Liver (tissue), 9 donors: ENCODE results near the gene ENOPH1. TPM values are rescaled to one million over a fixed set of nuclear protein-coding genes. Genes with fewer than 3 reads are reported as not detected.

Experiments
- DNase-seq: peaks from one replicate; pipeline ENCODE4 v3.0.0-alpha.2; 2017; ENCODE audit warnings: low spot score
- H3K27ac ChIP-seq, 2 donors: one replicate each; pipeline ENCODE4 v1.7.0; 2013; ENCODE audit warnings: inconsistent platforms in 2 of 2, low read length in 2 of 2, control low read depth in 1 of 2, low read depth in 1 of 2, mild to moderate bottlenecking in 1 of 2
- H3K27me3 ChIP-seq, 4 donors: one replicate each; pipeline versions ENCODE4 v1.6.1 to v1.7.0; 2013; ENCODE audit warnings: low read length in 3 of 4, inconsistent platforms in 1 of 4, mild to moderate bottlenecking in 1 of 4, moderate library complexity in 1 of 4; ENCODE audit not compliant: control insufficient read depth in 4 of 4, insufficient read depth in 4 of 4
- H3K36me3 ChIP-seq, 4 donors: one replicate each; pipeline versions ENCODE4 v1.6.1 to v1.7.0; 2013; ENCODE audit warnings: low read length in 3 of 4, mild to moderate bottlenecking in 3 of 4, low read depth in 1 of 4, moderate library complexity in 1 of 4; ENCODE audit not compliant: control insufficient read depth in 4 of 4, insufficient read depth in 3 of 4
- H3K4me1 ChIP-seq, 4 donors: one replicate each; pipeline versions ENCODE4 v1.6.1 to v1.7.0; 2013; ENCODE audit warnings: low read length in 3 of 4, mild to moderate bottlenecking in 3 of 4, moderate library complexity in 1 of 4; ENCODE audit not compliant: control insufficient read depth in 4 of 4, insufficient read depth in 4 of 4
- H3K4me3 ChIP-seq, 3 donors: one replicate each; pipeline versions ENCODE4 v1.6.1 to v1.7.0; 2013; ENCODE audit warnings: low read length in 3 of 3, control low read depth in 1 of 3, low read depth in 1 of 3, mild to moderate bottlenecking in 1 of 3
- H3K9ac ChIP-seq, 2 donors: one replicate each; pipeline ENCODE4 v1.7.0; 2013; ENCODE audit warnings: low read length in 2 of 2, mild to moderate bottlenecking in 2 of 2, moderate library complexity in 2 of 2, control low read depth in 1 of 2, low read depth in 1 of 2
- H3K9me3 ChIP-seq, 4 donors: one replicate each; pipeline versions ENCODE4 v1.6.1 to v1.7.0; 2013; ENCODE audit warnings: low read length in 3 of 4; ENCODE audit not compliant: control insufficient read depth in 4 of 4
- EGR1 ChIP-seq, 2 donors: IDR thresholded peaks; 2 replicates each; pipeline ENCODE4 v1.6.1; 2016 to 2018; ENCODE audit warnings: antibody characterized with exemption in 2 of 2, low read depth in 2 of 2
- FOXA1 ChIP-seq: IDR thresholded peaks from 2 replicates; pipeline ENCODE4 v1.6.1; 2016; ENCODE audit warnings: antibody characterized with exemption
- FOXA2 ChIP-seq: IDR thresholded peaks from 2 replicates; pipeline ENCODE4 v1.6.1; 2016; ENCODE audit warnings: antibody characterized with exemption
- GABPA ChIP-seq, 2 donors: IDR thresholded peaks in 1 of 2; conservative IDR thresholded peaks in 1 of 2; 2 replicates each; pipeline ENCODE4 v1.6.1; 2016; ENCODE audit warnings: antibody characterized with exemption in 2 of 2, mild to moderate bottlenecking in 1 of 2, moderate library complexity in 1 of 2
- HNF4A ChIP-seq, 2 donors: conservative IDR thresholded peaks; 2 replicates each; pipeline ENCODE4 v1.6.1; 2016; ENCODE audit warnings: antibody characterized with exemption in 2 of 2, mild to moderate bottlenecking in 2 of 2
- HNF4G ChIP-seq: IDR thresholded peaks from 2 replicates; pipeline ENCODE4 v1.6.1; 2016; ENCODE audit warnings: antibody characterized with exemption
- JUND ChIP-seq, 2 donors: IDR thresholded peaks; 2 replicates each; pipeline ENCODE4 v1.6.1; 2016; ENCODE audit warnings: antibody characterized with exemption in 2 of 2
- NR2F2 ChIP-seq: IDR thresholded peaks from 2 replicates; pipeline ENCODE4 v1.6.1; 2016; ENCODE audit warnings: antibody characterized with exemption
- RAD21 ChIP-seq, 2 donors: IDR thresholded peaks; 2 replicates each; pipeline ENCODE4 v1.6.1; 2016; ENCODE audit warnings: antibody characterized with exemption in 2 of 2, mild to moderate bottlenecking in 2 of 2
- RXRA ChIP-seq, 2 donors: IDR thresholded peaks; 2 replicates each; pipeline ENCODE4 v1.6.1; 2017 to 2018; ENCODE audit warnings: antibody characterized with exemption in 2 of 2, mild to moderate bottlenecking in 1 of 2
- SP1 ChIP-seq: IDR thresholded peaks from 2 replicates; pipeline ENCODE4 v1.6.1; 2018; ENCODE audit warnings: antibody characterized with exemption, mild to moderate bottlenecking
- YY1 ChIP-seq: IDR thresholded peaks from 2 replicates; pipeline ENCODE4 v1.6.1; 2016; ENCODE audit warnings: antibody characterized with exemption, mild to moderate bottlenecking
- WGBS: extraction: QIAGEN DNeasy Blood & Tissue Kit; methylation state at CpG from one replicate; pipeline ENCODE4 v1.1.7; 2013; 5-methylcytosine and 5-hydroxymethylcytosine counted together
- polyA plus RNA-seq, 2 donors: library from polyadenylated mRNA; stranded (reverse) in 1 of 2; unstranded in 1 of 2; fragments of 200-250 nt in 1 of 2; fragments of >200 nt in 1 of 2; fragmentation: Nextera tagmentation in 1 of 2; extraction: Ambion mirVana in 1 of 2; gene quantifications; one replicate each; pipeline versions ENCODE4 v1.2.1 to v1.2.3, GENCODE V29; 2013 to 2015
- total RNA-seq, 2 donors: library from RNA; depleted of rRNA; stranded (reverse); fragments of >200 nt; gene quantifications; one replicate each; pipeline ENCODE4 v1.2.3, GENCODE V29; 2014
- TF ChIP-seq, protein P1 (sequence below): IDR thresholded peaks from 2 replicates; pipeline ENCODE4 v1.6.1; 2016; ENCODE audit warnings: antibody characterized with exemption
- TF ChIP-seq, protein P2 (sequence below): fragments of 150-350 bp; IDR thresholded peaks from 2 replicates; pipeline ENCODE4 v1.5.1; 2017; ENCODE audit warnings: improper control_type of control experiment, low read depth, low read length; ENCODE audit not compliant: missing input control
- TF ChIP-seq, protein P3 (sequence below): IDR thresholded peaks from 2 replicates; pipeline ENCODE4 v1.6.1; 2016; ENCODE audit warnings: antibody characterized with exemption
- TF ChIP-seq, protein P4 (sequence below): IDR thresholded peaks from 2 replicates; pipeline ENCODE4 v1.6.1; 2016; ENCODE audit warnings: antibody characterized with exemption
- donor health status: healthy.
- donor health status: healthy.
- donor health status: healthy.
- donor health status: healthy.
- donor health status: healthy.

Gene ENOPH1
- total and polyA plus RNA-seq, 4 donors, result 12.1 to 20.0 (median 12.8) TPM

DNA sequence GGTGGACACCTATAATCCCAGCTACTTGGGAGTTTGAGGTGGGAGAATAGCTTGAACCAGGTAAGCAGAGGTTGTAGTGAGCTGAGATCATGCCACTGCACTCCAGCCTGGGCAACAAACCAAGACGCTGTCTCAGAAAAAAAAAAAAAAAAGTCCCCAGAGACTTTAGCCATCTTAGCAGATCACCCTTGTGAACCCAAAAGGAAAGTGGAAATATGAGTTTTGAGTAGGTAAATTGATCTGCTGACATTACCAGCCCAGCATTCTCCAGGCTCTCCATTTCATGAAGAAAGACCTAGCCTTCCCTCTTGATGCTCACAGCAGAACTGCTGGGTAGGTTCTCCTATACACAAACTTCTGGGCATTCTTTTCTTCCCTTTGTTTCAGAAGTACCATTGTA lies 32.1 kb upstream of the ENOPH1 start:
- Histone ChIP-seq H3K4me3 (no peak overlapping the region), H3K36me3 (no peaks in the 10 kb centered on the region), H3K9me3 (no peaks in the 10 kb centered on the region), H3K4me1 (no peaks in the 10 kb centered on the region), H3K27me3 (no peaks in the 10 kb centered on the region), H3K27ac (no peak overlapping the region), H3K9ac (no peak overlapping the region)
- WGBS, result 94% methylated on average over 1 of the region's 1 CpG
- TF ChIP-seq SP1, result no peak
- TF ChIP-seq FOXA1, result no peak
- TF ChIP-seq, protein P1, sequence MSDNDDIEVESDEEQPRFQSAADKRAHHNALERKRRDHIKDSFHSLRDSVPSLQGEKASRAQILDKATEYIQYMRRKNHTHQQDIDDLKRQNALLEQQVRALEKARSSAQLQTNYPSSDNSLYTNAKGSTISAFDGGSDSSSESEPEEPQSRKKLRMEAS, result no peak
- TF ChIP-seq, protein P2, sequence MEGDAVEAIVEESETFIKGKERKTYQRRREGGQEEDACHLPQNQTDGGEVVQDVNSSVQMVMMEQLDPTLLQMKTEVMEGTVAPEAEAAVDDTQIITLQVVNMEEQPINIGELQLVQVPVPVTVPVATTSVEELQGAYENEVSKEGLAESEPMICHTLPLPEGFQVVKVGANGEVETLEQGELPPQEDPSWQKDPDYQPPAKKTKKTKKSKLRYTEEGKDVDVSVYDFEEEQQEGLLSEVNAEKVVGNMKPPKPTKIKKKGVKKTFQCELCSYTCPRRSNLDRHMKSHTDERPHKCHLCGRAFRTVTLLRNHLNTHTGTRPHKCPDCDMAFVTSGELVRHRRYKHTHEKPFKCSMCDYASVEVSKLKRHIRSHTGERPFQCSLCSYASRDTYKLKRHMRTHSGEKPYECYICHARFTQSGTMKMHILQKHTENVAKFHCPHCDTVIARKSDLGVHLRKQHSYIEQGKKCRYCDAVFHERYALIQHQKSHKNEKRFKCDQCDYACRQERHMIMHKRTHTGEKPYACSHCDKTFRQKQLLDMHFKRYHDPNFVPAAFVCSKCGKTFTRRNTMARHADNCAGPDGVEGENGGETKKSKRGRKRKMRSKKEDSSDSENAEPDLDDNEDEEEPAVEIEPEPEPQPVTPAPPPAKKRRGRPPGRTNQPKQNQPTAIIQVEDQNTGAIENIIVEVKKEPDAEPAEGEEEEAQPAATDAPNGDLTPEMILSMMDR, result no peak
- no peak for TF ChIP-seq HNF4A (conservative IDR thresholded peaks at IDR 0.05)
- TF ChIP-seq EGR1 (IDR thresholded peaks at IDR 0.05; ENCODE audit: low read depth in 2 of 2), result no peak
- no peak for TF ChIP-seq RXRA (IDR thresholded peaks at IDR 0.05)
- TF ChIP-seq NR2F2, result no peak
- no peak for TF ChIP-seq FOXA2
- TF ChIP-seq, protein P3, sequence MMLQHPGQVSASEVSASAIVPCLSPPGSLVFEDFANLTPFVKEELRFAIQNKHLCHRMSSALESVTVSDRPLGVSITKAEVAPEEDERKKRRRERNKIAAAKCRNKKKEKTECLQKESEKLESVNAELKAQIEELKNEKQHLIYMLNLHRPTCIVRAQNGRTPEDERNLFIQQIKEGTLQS, result no peak
- no peak for DNase-seq

DNA sequence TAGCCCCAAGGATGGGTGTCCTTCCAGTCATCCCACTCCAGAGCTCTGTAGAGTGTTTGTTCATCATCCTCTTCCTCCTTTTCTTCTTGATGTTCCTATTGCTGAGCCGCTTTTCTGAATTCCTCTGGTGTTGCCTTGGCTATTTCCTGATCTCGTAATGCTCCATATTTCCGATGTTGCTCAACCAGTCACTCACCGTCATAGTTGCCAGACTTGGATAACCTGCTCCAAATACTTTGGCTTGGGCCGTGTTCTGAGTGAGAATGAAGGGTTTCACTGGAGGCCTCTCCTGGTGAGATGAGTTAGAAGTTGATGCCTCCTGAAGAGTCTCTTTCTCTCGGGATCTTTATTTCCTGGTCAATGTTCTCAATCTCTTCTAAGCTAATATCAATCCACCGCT lies 28.8 kb upstream of the ENOPH1 start:
- Histone ChIP-seq H3K4me1 (no peaks in the 10 kb centered on the region), H3K9me3 (no peaks in the 10 kb centered on the region), H3K27ac (no peak overlapping the region), H3K9ac (no peak overlapping the region), H3K27me3 (no peaks in the 10 kb centered on the region), H3K4me3 (no peak overlapping the region), H3K36me3 (no peaks in the 10 kb centered on the region)
- no peak for DNase-seq
- WGBS, result 91% methylated on average over 7 of the region's 7 CpGs
- TF ChIP-seq, protein P2, result no peak
- TF ChIP-seq YY1 (no peak), RAD21 (IDR thresholded peaks at IDR 0.05) (peak in 1 of 2 donors; percentile 19), JUND (IDR thresholded peaks at IDR 0.05) (no peak), GABPA (IDR thresholded peaks at IDR 0.05 in 1 of 2, conservative IDR thresholded peaks at IDR 0.05 in 1 of 2) (no peak), HNF4G (no peak), FOXA1 (no peak), RXRA (IDR thresholded peaks at IDR 0.05) (no peak)
- TF ChIP-seq, protein P4, sequence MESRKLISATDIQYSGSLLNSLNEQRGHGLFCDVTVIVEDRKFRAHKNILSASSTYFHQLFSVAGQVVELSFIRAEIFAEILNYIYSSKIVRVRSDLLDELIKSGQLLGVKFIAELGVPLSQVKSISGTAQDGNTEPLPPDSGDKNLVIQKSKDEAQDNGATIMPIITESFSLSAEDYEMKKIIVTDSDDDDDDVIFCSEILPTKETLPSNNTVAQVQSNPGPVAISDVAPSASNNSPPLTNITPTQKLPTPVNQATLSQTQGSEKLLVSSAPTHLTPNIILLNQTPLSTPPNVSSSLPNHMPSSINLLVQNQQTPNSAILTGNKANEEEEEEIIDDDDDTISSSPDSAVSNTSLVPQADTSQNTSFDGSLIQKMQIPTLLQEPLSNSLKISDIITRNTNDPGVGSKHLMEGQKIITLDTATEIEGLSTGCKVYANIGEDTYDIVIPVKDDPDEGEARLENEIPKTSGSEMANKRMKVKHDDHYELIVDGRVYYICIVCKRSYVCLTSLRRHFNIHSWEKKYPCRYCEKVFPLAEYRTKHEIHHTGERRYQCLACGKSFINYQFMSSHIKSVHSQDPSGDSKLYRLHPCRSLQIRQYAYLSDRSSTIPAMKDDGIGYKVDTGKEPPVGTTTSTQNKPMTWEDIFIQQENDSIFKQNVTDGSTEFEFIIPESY, result no peak
